ENCODE data around the gene FAM193A. TPM values are rescaled to one million over a fixed set of nuclear protein-coding genes. Genes with fewer than 3 reads are reported as not detected.

FAM193A gene
- total and polyA plus RNA-seq, 2 experiments from 2014 or later: 12.0 to 22.9 TPM

- TF ChIP-seq EZH2phosphoT487 (IDR thresholded peaks at IDR 0.05; ENCODE audit: unreplicated experiment) (no peak), ETS1 (IDR thresholded peaks at IDR 0.05) (no peak), REST (IDR thresholded peaks at IDR 0.05; ENCODE audit: unreplicated experiment) (no peak), ZNF331 (CRISPR knock-in tag; IDR thresholded peaks at IDR 0.05; ENCODE audit: low read depth) (no peak)
Measured at GRCh38 chr4:2507259-2507658, 29.2 kb upstream of the FAM193A start (continued).

GRCh38 chr4:2507855-2508254, 28.6 kb upstream of the FAM193A start:
- H4K20me1 ChIP-seq (replicated peaks; ENCODE audit: insufficient read depth): peaks cover 22% of the 10 kb centered on the region
- H2AFZ ChIP-seq: no peak overlapping the region
- H3K4me1 ChIP-seq (ENCODE audit: insufficient read depth): no peaks in the 10 kb centered on the region
- Mint-ChIP-seq H3K27me3 (ENCODE audit: insufficient read depth, low read depth, poor library complexity) (peaks cover 2% of the 10 kb centered on the region), H3K4me3 (no peak overlapping the region), H3K4me1 (no peaks in the 10 kb centered on the region), H3K9me3 (no peaks in the 10 kb centered on the region), H3K36me3 (ENCODE audit: low read depth) (peaks cover 72% of the 10 kb centered on the region), H3K27ac (no peak overlapping the region)
- H3K4me2 ChIP-seq: no peak overlapping the region
- no peak overlapping the region for H3K4me3 ChIP-seq
- H3K27me3 ChIP-seq (ENCODE audit: insufficient read depth): no peaks in the 10 kb centered on the region
- peaks cover 52% of the 10 kb centered on the region for H3K79me2 ChIP-seq (replicated peaks; ENCODE audit: insufficient read depth)
- H3K27ac ChIP-seq (ENCODE audit: low read depth): peak overlapping the region; percentile 19; the same call in 1 of the 2 replicates
- TF ChIP-seq CREB1 (CRISPR knock-in tag; IDR thresholded peaks at IDR 0.05; ENCODE audit: low read depth) (no peak), ETS1 (IDR thresholded peaks at IDR 0.05) (no peak), CTCF (conservative IDR thresholded peaks at IDR 0.05; ENCODE audit: low read depth in 2 of 2) (no peak), STAT1 (IDR thresholded peaks at IDR 0.05; ENCODE audit: unreplicated experiment) (no peak), POLR2AphosphoS5 (IDR thresholded peaks at IDR 0.05; ENCODE audit: low read depth) (no peak), EZH2 (IDR thresholded peaks at IDR 0.05; ENCODE audit: low read depth, unreplicated experiment) (no peak), ZNF462 (CRISPR knock-in tag; IDR thresholded peaks at IDR 0.05) (no peak), NANOG (IDR thresholded peaks at IDR 0.05; ENCODE audit: borderline replicate concordance) (no peak), JUNB (IDR thresholded peaks at IDR 0.05; ENCODE audit: unreplicated experiment) (no peak)
- DNase-seq (ENCODE audit: low spot score) (no peak), ATAC-seq (no peak)
- H3K36me3 ChIP-seq (ENCODE audit: insufficient read depth): peaks cover 32% of the 10 kb centered on the region
- H3K9me2 ChIP-seq (ENCODE audit: insufficient read depth): no peaks in the 10 kb centered on the region
- peaks cover 6% of the 10 kb centered on the region; the same call in 1 of the 2 replicates for H3F3A ChIP-seq (replicated peaks; ENCODE audit: low read depth)
